Stomach (tissue), 9 donors: ENCODE data around the gene FTSJ3. TPM values are rescaled to one million over a fixed set of nuclear protein-coding genes. Genes with fewer than 3 reads are reported as not detected.
"Not testable (repeated sequence)": the region's sequence is repeated elsewhere in the genome, so short reads cannot be mapped to it uniquely, and the experiment has no call there.

Experiments
- DNase-seq, 2 donors: peaks; one replicate each; pipeline versions ENCODE4 v3.0.0 to v3.0.0-alpha.2; 2013 to 2019
- H3K27ac ChIP-seq, 5 donors: fragments of 200-600 bp in 4 of 5; sonication (generic) in 4 of 5; one replicate each; pipeline ENCODE4 v1.5.1; 2013 to 2019; ENCODE audit warnings: mild to moderate bottlenecking in 1 of 5, moderate library complexity in 1 of 5
- H3K27me3 ChIP-seq, 3 donors: fragments of 200-600 bp; sonication (generic); one replicate each; pipeline ENCODE4 v1.5.1; 2017 to 2019; ENCODE audit warnings: mixed run types in 1 of 3
- H3K36me3 ChIP-seq, 4 donors: fragments of 200-600 bp; sonication (generic); 1 replicate in 3 of 4; 2 replicates in 1 of 4; pipeline ENCODE4 v1.5.1; 2016 to 2019
- H3K4me1 ChIP-seq, 4 donors: fragments of 200-600 bp; sonication (generic); one replicate each; pipeline ENCODE4 v1.5.1; 2016 to 2019
- H3K4me3 ChIP-seq, 4 donors: fragments of 200-600 bp; sonication (generic) in 3 of 4; one replicate each; pipeline ENCODE4 v1.5.1; 2016 to 2019; ENCODE audit warnings: mild to moderate bottlenecking in 1 of 4
- H3K9me3 ChIP-seq, 4 donors: fragments of 200-600 bp; sonication (generic); one replicate each; pipeline ENCODE4 v1.5.1; 2016 to 2019
- CTCF ChIP-seq, 7 experiments: fragments of 450-650 bp in 4 of 7; fragments of 200-600 bp in 3 of 7; sonication (generic) in 3 of 7; IDR thresholded peaks; one replicate each; pipeline ENCODE4 v1.5.1; 2016 to 2019; ENCODE audit warnings: antibody characterized with exemption in 7 of 7, control low read depth in 2 of 7, mild to moderate bottlenecking in 1 of 7
- EP300 ChIP-seq: sonication (generic); formaldehyde crosslinking; IDR thresholded peaks from one replicate; pipeline ENCODE4 v1.6.1; 2017; ENCODE audit warnings: antibody characterized with exemption
- POLR2A ChIP-seq, 4 donors: fragments of 450-650 bp; IDR thresholded peaks; one replicate each; pipeline ENCODE4 v1.6.1; 2016; ENCODE audit warnings: antibody characterized with exemption in 4 of 4, control low read depth in 2 of 4, mild to moderate bottlenecking in 1 of 4, moderate library complexity in 1 of 4
- POLR2AphosphoS5 ChIP-seq, 3 donors: sonication (generic); formaldehyde crosslinking; IDR thresholded peaks; one replicate each; pipeline ENCODE4 v1.6.1; 2016; ENCODE audit warnings: antibody characterized with exemption in 3 of 3
- WGBS, 5 donors: extraction: QIAGEN DNeasy Blood & Tissue Kit in 3 of 5; methylation state at CpG; one replicate each; pipeline versions ENCODE4 v1.1.5 to v1.1.7; 2013 to 2018; 5-methylcytosine and 5-hydroxymethylcytosine counted together
- intact Hi-C: fragments of 100-400 bp; cut with DNase I; formaldehyde crosslinking; loops from one replicate; pipeline ENCODE4 v1.15.1; 2023; ENCODE audit warnings: low total_unique reads
- polyA plus RNA-seq, 3 donors: library from polyadenylated mRNA; stranded (reverse); fragments of 200-250 nt; gene quantifications; one replicate each; pipeline ENCODE4 v1.2.3, GENCODE V29; 2013
- total RNA-seq, 5 donors: library from RNA; depleted of rRNA; stranded (reverse); fragments of >200 nt; gene quantifications; one replicate each; pipeline versions ENCODE4 v1.1.0 to v1.2.3, GENCODE V29; 2014 to 2016
- donor health status: healthy with polysubstance abuse.
- donor health status: Bipolar disorder and iron deficiency.
- donor health status: healthy.

Gene FTSJ3
- total and polyA plus RNA-seq, 8 donors: 3.5 to 54.0 (median 16.6) TPM

- no peak for DNase-seq
- intact Hi-C loops: no loop called here
- no peak for TF ChIP-seq POLR2AphosphoS5 (IDR thresholded peaks at IDR 0.05)
- no peak for TF ChIP-seq EP300
- TF ChIP-seq CTCF (IDR thresholded peaks at IDR 0.05): no peak
- no peak for TF ChIP-seq POLR2A (IDR thresholded peaks at IDR 0.05)
- Histone ChIP-seq H3K4me1 (peaks cover 33 to 49% (median 39%) of the 10 kb centered on the region in 4 donors), H3K9me3 (no peaks in the 10 kb centered on the region), H3K36me3 (no peaks in the 10 kb centered on the region), H3K27me3 (no peaks in the 10 kb centered on the region), H3K4me3 (peak overlapping the region in 3 of 4 donors; percentile 85 to 95 (median 94)), H3K27ac (peak overlapping the region in 4 of 5 donors; percentile 89 to 97 (median 96))
- 67 to 77% (median 74%) methylated on average over 9 of the region's 9 CpGs for WGBS, 5 donors
Measured at GRCh38 chr17:63843910-63844677, 16.6 kb upstream of the FTSJ3 start.

- 4 to 6% (median 5%) methylated on average over 19 of the region's 19 CpGs for WGBS, 5 donors
- H3K36me3 ChIP-seq, intact Hi-C loops, H3K9me3 ChIP-seq, H3K27me3 ChIP-seq: not testable (repeated sequence)
- Histone ChIP-seq H3K4me1 (peaks cover 39 to 49% (median 41%) of the 10 kb centered on the region in 4 donors), H3K27ac (peak overlapping the region; percentile 89 to 97 (median 95)), H3K4me3 (peak overlapping the region; percentile 85 to 95 (median 94))
- peak; percentile 41 to 73 for DNase-seq
Measured at GRCh38 chr17:63843387-63843888, 16.0 kb upstream of the FTSJ3 start.

- peak within 1 kb of the TSS; percentile 89 to 97 (median 95) for H3K27ac ChIP-seq
- peak; percentile 99 for DNase-seq
- TF ChIP-seq POLR2AphosphoS5 (IDR thresholded peaks at IDR 0.05) (peak; percentile 46 to 81 (median 64)), POLR2A (IDR thresholded peaks at IDR 0.05) (no peak)
- H3K4me3 ChIP-seq: peak within 1 kb of the TSS; percentile 85 to 95 (median 94)
- intact Hi-C loops: no loop called here
- no peaks in the 10 kb centered on the region for H3K9me3 ChIP-seq
- peaks cover 44 to 53% (median 47%) of the 10 kb centered on the region in 4 donors for H3K4me1 ChIP-seq
- 0 to 1% (median 0%) methylated on average over 11 to 92 of the region's 92 CpGs for WGBS, 5 donors
- no peaks in the 10 kb centered on the region for H3K27me3 ChIP-seq
- peaks cover 0 to 2% (median under 1%) of the 10 kb centered on the region in 4 donors for H3K36me3 ChIP-seq
Measured at GRCh38 chr17:63842540-63843386, 15.3 kb upstream of the FTSJ3 start, which contains the start of gene SMARCD2. SMARCD2 (minus strand) TSS chr17:63842685; CDS start chr17:63842674, 11 bp downstream.

GRCh38 chr17:63842173-63842539 lies 14.7 kb upstream of the FTSJ3 start:
- H3K27me3 ChIP-seq: no peaks in the 10 kb centered on the region
- H3K9me3 ChIP-seq: no peaks in the 10 kb centered on the region
- peak overlapping the region; percentile 89 to 97 (median 95) for H3K27ac ChIP-seq
- TF ChIP-seq EP300 (no peak), POLR2A (IDR thresholded peaks at IDR 0.05) (no peak), CTCF (IDR thresholded peaks at IDR 0.05) (no peak), POLR2AphosphoS5 (IDR thresholded peaks at IDR 0.05) (no peak)
- intact Hi-C loops: no loop called here
- peak overlapping the region; percentile 85 to 95 (median 94) for H3K4me3 ChIP-seq
- peak in 1 of 2 donors; percentile 33 for DNase-seq
- peaks cover 50 to 59% (median 53%) of the 10 kb centered on the region in 4 donors for H3K4me1 ChIP-seq
- WGBS, 5 donors: 0 to 1% (median 1%) methylated on average over 19 to 36 of the region's 36 CpGs
- peaks cover 3 to 8% (median 6%) of the 10 kb centered on the region in 4 donors for H3K36me3 ChIP-seq
